ENCODE measurements around the gene CD34.

CD34 gene

DNA sequence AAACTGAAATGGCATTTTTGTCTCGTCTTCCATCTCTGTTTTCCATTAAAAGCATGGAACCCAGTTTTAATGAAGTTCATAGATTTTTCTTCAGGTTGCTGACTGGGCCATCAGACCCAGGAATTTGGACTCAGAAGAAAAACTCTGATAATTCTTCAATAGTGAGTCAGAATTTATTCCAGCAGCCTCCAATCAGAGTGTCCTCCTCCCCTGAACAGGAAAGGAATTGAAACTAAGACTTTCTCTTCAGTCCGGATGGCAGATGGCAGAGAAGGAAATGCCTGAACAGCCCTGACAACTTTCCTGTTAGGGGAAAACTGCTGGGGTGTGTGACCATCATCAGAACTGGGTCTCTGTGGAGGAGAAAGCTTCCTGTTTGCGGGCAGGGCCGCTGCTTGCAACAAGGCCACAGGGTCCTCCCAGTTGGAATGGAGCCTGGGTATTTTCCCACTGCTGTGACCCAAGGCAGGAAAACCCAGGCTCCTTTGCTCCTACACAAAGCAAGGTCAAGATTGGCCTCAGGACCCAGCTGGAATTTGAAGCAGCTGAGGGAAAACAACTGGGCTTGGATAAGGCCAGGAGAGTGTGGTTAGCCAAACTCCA, 20.7 kb downstream of the CD34 start:
- H3K9me3 ChIP-seq (ENCODE audit: control insufficient read depth, insufficient read depth, low read depth, low read length) = no peaks in the 10 kb centered on the region
- H3K36me3 ChIP-seq (ENCODE audit: control insufficient read depth in 2 of 2, insufficient read depth in 1 of 2, low read length in 2 of 2) = no peaks in the 10 kb centered on the region
- no peak overlapping the region for H3K4me3 ChIP-seq (ENCODE audit: low read depth, low read length)
- H3K27ac ChIP-seq (ENCODE audit: extremely low read depth, low read depth, low read length) = no peak overlapping the region
- TF ChIP-seq TRIM28 (IDR thresholded peaks at IDR 0.05; ENCODE audit: borderline replicate concordance, low read length) = no peak
- TF ChIP-seq ZSCAN5A (tag by site-specific recombination; IDR thresholded peaks at IDR 0.05) = no peak
- TF ChIP-seq ZNF121 (tag by site-specific recombination; IDR thresholded peaks at IDR 0.05) = no peak
- no peak for TF ChIP-seq KLF8 (tag by site-specific recombination; IDR thresholded peaks at IDR 0.05)
- TF ChIP-seq SALL2 (tag by site-specific recombination; IDR thresholded peaks at IDR 0.05; ENCODE audit: borderline replicate concordance) = no peak
- TF ChIP-seq ZNF214 (tag by site-specific recombination; IDR thresholded peaks at IDR 0.05; ENCODE audit: borderline replicate concordance) = no peak
- no peak for TF ChIP-seq ZNF530 (tag by site-specific recombination; IDR thresholded peaks at IDR 0.05; ENCODE audit: low read depth)
- TF ChIP-seq ZNF404 (tag by site-specific recombination; IDR thresholded peaks at IDR 0.05) = no peak
- TF ChIP-seq YY1 (tag by site-specific recombination; IDR thresholded peaks at IDR 0.05) = no peak
- TF ChIP-seq, protein P1, sequence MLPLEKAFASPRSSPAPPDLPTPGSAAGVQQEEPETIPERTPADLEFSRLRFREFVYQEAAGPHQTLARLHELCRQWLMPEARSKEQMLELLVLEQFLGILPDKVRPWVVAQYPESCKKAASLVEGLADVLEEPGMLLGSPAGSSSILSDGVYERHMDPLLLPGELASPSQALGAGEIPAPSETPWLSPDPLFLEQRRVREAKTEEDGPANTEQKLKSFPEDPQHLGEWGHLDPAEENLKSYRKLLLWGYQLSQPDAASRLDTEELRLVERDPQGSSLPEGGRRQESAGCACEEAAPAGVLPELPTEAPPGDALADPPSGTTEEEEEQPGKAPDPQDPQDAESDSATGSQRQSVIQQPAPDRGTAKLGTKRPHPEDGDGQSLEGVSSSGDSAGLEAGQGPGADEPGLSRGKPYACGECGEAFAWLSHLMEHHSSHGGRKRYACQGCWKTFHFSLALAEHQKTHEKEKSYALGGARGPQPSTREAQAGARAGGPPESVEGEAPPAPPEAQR (tag by site-specific recombination; IDR thresholded peaks at IDR 0.05) = no peak
- no peak for TF ChIP-seq ZNF692 (tag by site-specific recombination; IDR thresholded peaks at IDR 0.05)
- TF ChIP-seq ELK4 (IDR thresholded peaks at IDR 0.05; ENCODE audit: borderline replicate concordance, low read depth, low read length) = no peak
- TF ChIP-seq ZNF623 (tag by site-specific recombination; IDR thresholded peaks at IDR 0.05) = no peak
- no peak for TF ChIP-seq ZNF146 (tag by site-specific recombination; IDR thresholded peaks at IDR 0.05)
- TF ChIP-seq ZNF629 (tag by site-specific recombination; IDR thresholded peaks at IDR 0.05) = no peak
- TF ChIP-seq ZNF48 (tag by site-specific recombination; IDR thresholded peaks at IDR 0.05) = no peak
- TF ChIP-seq ZNF221 (tag by site-specific recombination; IDR thresholded peaks at IDR 0.05; ENCODE audit: borderline replicate concordance) = no peak
- TF ChIP-seq KLF16 (tag by site-specific recombination; IDR thresholded peaks at IDR 0.05) = no peak
- ChIA-PET POLR2A (no interaction called here), CTCF (interaction anchor here (0.9 to 4.1 kb wide), 2 partner anchors 74 to 108 kb away, joined by 3 to 15 read pairs; no protein-coding TSS in a partner anchor)
- no peaks in the 10 kb centered on the region for H3K4me1 ChIP-seq (ENCODE audit: control insufficient read depth, insufficient read depth, low read length)

DNA sequence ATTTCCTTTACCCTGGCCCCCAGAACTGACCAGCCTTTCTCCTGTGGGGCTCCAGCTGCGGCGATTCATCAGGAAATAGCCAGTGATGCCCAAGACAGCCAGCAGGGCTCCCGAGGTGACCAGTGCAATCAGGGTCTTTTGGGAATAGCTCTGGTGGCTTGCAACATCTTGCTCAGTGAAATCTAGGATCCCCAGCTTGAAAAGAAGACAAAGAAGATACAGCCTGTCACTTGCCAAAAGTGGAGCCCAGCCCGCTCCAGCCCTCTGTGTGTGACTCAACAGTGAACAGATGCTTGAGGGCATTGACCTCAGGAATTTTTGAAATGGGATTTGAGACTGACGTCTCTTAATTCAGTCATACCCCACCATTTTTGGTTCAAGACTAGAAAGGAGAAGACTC, 22.3 kb downstream of the CD34 start:
- Histone ChIP-seq H3K4me3 (ENCODE audit: low read depth, low read length) (no peak overlapping the region), H3K9me3 (ENCODE audit: control insufficient read depth, insufficient read depth, low read depth, low read length) (no peaks in the 10 kb centered on the region), H3K4me1 (ENCODE audit: control insufficient read depth, insufficient read depth, low read length) (no peaks in the 10 kb centered on the region), H3K36me3 (ENCODE audit: control insufficient read depth in 2 of 2, insufficient read depth in 1 of 2, low read length in 2 of 2) (no peaks in the 10 kb centered on the region), H3K27ac (ENCODE audit: extremely low read depth, low read depth, low read length) (no peak overlapping the region)
- POLR2A ChIA-PET = interaction anchor here (1.4 kb wide), 1 partner anchor 75 kb away, joined by 3 read pairs; no protein-coding TSS in a partner anchor
- CTCF ChIA-PET = interaction anchor here (0.7 to 9.5 kb wide), 8 partner anchors 8 to 109 kb away, joined by 3 to 146 read pairs (median 4); no protein-coding TSS in a partner anchor
- no peak for TF ChIP-seq BCL11A (tag by site-specific recombination; IDR thresholded peaks at IDR 0.05; ENCODE audit: low read depth)
- TF ChIP-seq, protein P2, sequence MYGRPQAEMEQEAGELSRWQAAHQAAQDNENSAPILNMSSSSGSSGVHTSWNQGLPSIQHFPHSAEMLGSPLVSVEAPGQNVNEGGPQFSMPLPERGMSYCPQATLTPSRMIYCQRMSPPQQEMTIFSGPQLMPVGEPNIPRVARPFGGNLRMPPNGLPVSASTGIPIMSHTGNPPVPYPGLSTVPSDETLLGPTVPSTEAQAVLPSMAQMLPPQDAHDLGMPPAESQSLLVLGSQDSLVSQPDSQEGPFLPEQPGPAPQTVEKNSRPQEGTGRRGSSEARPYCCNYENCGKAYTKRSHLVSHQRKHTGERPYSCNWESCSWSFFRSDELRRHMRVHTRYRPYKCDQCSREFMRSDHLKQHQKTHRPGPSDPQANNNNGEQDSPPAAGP (tag by site-specific recombination; IDR thresholded peaks at IDR 0.05) = no peak
- no peak for TF ChIP-seq ZNF416 (tag by site-specific recombination; IDR thresholded peaks at IDR 0.05)
- TF ChIP-seq ZNF391 (tag by site-specific recombination; IDR thresholded peaks at IDR 0.05; ENCODE audit: borderline replicate concordance, low read depth) = no peak
- no peak for TF ChIP-seq ZNF426 (tag by site-specific recombination; IDR thresholded peaks at IDR 0.05)
- TF ChIP-seq, protein P3, sequence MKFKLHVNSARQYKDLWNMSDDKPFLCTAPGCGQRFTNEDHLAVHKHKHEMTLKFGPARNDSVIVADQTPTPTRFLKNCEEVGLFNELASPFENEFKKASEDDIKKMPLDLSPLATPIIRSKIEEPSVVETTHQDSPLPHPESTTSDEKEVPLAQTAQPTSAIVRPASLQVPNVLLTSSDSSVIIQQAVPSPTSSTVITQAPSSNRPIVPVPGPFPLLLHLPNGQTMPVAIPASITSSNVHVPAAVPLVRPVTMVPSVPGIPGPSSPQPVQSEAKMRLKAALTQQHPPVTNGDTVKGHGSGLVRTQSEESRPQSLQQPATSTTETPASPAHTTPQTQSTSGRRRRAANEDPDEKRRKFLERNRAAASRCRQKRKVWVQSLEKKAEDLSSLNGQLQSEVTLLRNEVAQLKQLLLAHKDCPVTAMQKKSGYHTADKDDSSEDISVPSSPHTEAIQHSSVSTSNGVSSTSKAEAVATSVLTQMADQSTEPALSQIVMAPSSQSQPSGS (tag by site-specific recombination; IDR thresholded peaks at IDR 0.05; ENCODE audit: low read depth) = no peak
- TF ChIP-seq ZNF16 (tag by site-specific recombination; IDR thresholded peaks at IDR 0.05; ENCODE audit: low read depth) = no peak
- TF ChIP-seq ZNF513 (tag by site-specific recombination; IDR thresholded peaks at IDR 0.05) = no peak

Data from HEK293 (cell line).